ENCODE results near the gene CRTC1.

The CRTC1 gene

DNA sequence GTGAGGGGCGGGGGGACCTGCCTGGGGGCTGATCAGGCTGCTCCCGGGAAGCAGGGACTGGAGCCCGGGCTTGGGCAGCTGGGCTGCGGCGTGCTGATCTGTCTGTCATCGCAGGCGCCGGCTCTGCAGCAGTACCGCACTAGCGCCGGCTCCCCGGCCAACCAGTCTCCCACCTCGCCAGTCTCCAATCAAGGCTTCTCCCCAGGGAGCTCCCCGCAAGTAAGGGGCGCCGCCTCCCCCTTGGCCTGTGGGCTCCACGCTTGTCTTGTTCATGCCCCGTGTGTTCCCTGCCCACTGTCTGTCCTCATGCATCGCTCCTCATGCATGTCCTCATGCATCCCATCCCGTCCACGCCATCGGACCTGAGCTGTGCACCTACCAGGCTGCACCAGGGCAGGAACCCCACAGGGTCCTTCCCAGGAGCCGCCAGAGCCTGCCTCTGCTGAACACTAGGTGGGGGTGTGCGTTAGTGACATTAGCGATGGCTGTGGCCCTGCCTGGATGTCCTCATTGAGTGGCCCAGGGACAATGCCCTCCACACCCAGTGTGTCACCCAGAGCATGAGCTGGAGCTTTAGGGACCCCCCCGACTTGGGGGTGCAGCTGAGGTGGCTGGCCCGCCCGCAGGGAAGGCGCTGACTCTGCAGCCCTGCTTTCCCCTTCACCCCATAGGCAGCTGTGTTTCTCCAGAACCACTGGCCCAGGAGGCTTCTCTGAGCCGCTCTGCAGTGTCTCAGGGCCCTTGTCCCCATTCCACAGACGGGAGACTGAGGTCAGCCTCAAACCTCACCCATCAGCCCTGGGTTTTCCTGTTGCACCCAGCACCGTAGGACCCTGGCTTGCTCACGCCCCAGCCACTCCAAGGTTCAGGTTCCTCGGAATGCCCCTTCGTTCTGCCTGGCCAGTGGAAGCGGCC lies 88.1 kb downstream of the CRTC1 start:
- no peaks in the 10 kb centered on the region for H3K9me3 ChIP-seq (ENCODE audit: control insufficient read depth in 1 of 2, low read length in 2 of 2)
- no peak overlapping the region for H3K4me3 ChIP-seq (ENCODE audit: low read depth in 1 of 2, low read length in 2 of 2)
- H3K27ac ChIP-seq (ENCODE audit: low read length) = no peak overlapping the region
- peaks cover 0 to 22% of the 10 kb centered on the region in 2 donors for H3K36me3 ChIP-seq (ENCODE audit: control insufficient read depth in 1 of 2, insufficient read depth in 2 of 2, low read length in 2 of 2)
- no peaks in the 10 kb centered on the region for H3K27me3 ChIP-seq (ENCODE audit: low read depth, low read length)
- no peaks in the 10 kb centered on the region for H3K4me1 ChIP-seq (ENCODE audit: control insufficient read depth in 1 of 2, insufficient read depth in 2 of 2, low read length in 2 of 2)

GRCh38 chr19:18772620-18773587 lies 89.4 kb downstream of the CRTC1 start:
- Histone ChIP-seq H3K27ac (ENCODE audit: low read length) (no peak overlapping the region), H3K4me1 (ENCODE audit: control insufficient read depth in 1 of 2, insufficient read depth in 2 of 2, low read length in 2 of 2) (no peaks in the 10 kb centered on the region), H3K4me3 (ENCODE audit: low read depth in 1 of 2, low read length in 2 of 2) (no peak overlapping the region), H3K27me3 (ENCODE audit: low read depth, low read length) (no peaks in the 10 kb centered on the region), H3K36me3 (ENCODE audit: control insufficient read depth in 1 of 2, insufficient read depth in 2 of 2, low read length in 2 of 2) (peaks cover 0 to 15% of the 10 kb centered on the region in 2 donors), H3K9me3 (ENCODE audit: control insufficient read depth in 1 of 2, low read length in 2 of 2) (no peaks in the 10 kb centered on the region)

GRCh38 chr19:18773682-18774081 lies 90.2 kb downstream of the CRTC1 start:
- Histone ChIP-seq H3K27ac (ENCODE audit: low read length) (no peak overlapping the region), H3K4me1 (ENCODE audit: control insufficient read depth in 1 of 2, insufficient read depth in 2 of 2, low read length in 2 of 2) (no peaks in the 10 kb centered on the region), H3K4me3 (ENCODE audit: low read depth in 1 of 2, low read length in 2 of 2) (no peak overlapping the region), H3K27me3 (ENCODE audit: low read depth, low read length) (peaks cover 4% of the 10 kb centered on the region), H3K9me3 (ENCODE audit: control insufficient read depth in 1 of 2, low read length in 2 of 2) (no peaks in the 10 kb centered on the region), H3K36me3 (ENCODE audit: control insufficient read depth in 1 of 2, insufficient read depth in 2 of 2, low read length in 2 of 2) (peaks cover 0 to 13% of the 10 kb centered on the region in 2 donors)

- H3K4me1 ChIP-seq (ENCODE audit: control insufficient read depth in 1 of 2, insufficient read depth in 2 of 2, low read length in 2 of 2) = no peaks in the 10 kb centered on the region
- peaks cover 5% of the 10 kb centered on the region for H3K27me3 ChIP-seq (ENCODE audit: low read depth, low read length)
- peaks cover 0 to 9% of the 10 kb centered on the region in 2 donors for H3K36me3 ChIP-seq (ENCODE audit: control insufficient read depth in 1 of 2, insufficient read depth in 2 of 2, low read length in 2 of 2)
- H3K27ac ChIP-seq (ENCODE audit: low read length) = no peak overlapping the region
- H3K4me3 ChIP-seq (ENCODE audit: low read depth in 1 of 2, low read length in 2 of 2) = no peak overlapping the region
- no peaks in the 10 kb centered on the region for H3K9me3 ChIP-seq (ENCODE audit: control insufficient read depth in 1 of 2, low read length in 2 of 2)
Measured at GRCh38 chr19:18774107-18774506, 90.6 kb downstream of the CRTC1 start.

GRCh38 chr19:18774782-18775444 lies 91.4 kb downstream of the CRTC1 start:
- H3K36me3 ChIP-seq (ENCODE audit: control insufficient read depth in 1 of 2, insufficient read depth in 2 of 2, low read length in 2 of 2) = peaks cover 0 to 4% of the 10 kb centered on the region in 2 donors

DNA sequence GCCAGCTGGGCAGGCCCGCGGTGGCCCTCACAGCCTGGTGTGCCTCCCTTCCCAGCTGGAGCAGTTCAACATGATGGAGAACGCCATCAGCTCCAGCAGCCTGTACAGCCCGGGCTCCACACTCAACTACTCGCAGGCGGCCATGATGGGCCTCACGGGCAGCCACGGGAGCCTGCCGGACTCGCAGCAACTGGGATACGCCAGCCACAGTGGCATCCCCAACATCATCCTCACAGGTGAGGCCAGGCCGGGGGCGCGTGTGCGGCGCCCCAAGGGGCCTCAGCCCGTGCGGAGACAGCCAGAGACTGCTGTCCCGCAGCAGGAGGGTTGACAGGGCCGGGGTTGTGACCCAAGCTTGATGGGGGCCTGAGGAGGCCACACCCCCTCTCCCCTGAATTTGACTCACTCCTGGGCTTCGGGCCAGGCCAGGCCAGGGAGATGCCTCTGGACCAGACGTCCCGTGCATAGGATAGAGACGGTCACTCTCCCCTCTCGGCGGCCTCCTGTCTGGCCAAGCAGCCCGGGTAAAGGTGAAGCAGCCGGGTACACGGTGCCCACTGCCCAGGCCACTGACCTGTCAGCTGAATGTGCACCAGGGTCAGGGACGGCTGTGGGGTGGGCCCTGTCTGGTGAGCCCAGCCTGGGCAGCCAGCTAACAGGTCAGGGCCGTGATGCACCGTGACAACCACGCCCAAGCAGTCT lies 92.3 kb downstream of the CRTC1 start:
- Histone ChIP-seq H3K36me3 (ENCODE audit: control insufficient read depth in 1 of 2, insufficient read depth in 2 of 2, low read length in 2 of 2) (peaks cover 0 to 4% of the 10 kb centered on the region in 2 donors), H3K4me3 (ENCODE audit: low read depth in 1 of 2, low read length in 2 of 2) (no peak overlapping the region), H3K27ac (ENCODE audit: low read length) (no peak overlapping the region), H3K9me3 (ENCODE audit: control insufficient read depth in 1 of 2, low read length in 2 of 2) (no peaks in the 10 kb centered on the region), H3K4me1 (ENCODE audit: control insufficient read depth in 1 of 2, insufficient read depth in 2 of 2, low read length in 2 of 2) (no peaks in the 10 kb centered on the region), H3K27me3 (ENCODE audit: low read depth, low read length) (peaks cover 5% of the 10 kb centered on the region)

More at GRCh38 chr19:18774782-18775444, 91.4 kb downstream of the CRTC1 start:
- Histone ChIP-seq H3K27ac (ENCODE audit: low read length) (no peak overlapping the region), H3K4me1 (ENCODE audit: control insufficient read depth in 1 of 2, insufficient read depth in 2 of 2, low read length in 2 of 2) (no peaks in the 10 kb centered on the region), H3K27me3 (ENCODE audit: low read depth, low read length) (peaks cover 5% of the 10 kb centered on the region), H3K4me3 (ENCODE audit: low read depth in 1 of 2, low read length in 2 of 2) (no peak overlapping the region), H3K9me3 (ENCODE audit: control insufficient read depth in 1 of 2, low read length in 2 of 2) (no peaks in the 10 kb centered on the region)

GRCh38 chr19:18776288-18776594 lies 92.8 kb downstream of the CRTC1 start:
- Histone ChIP-seq H3K9me3 (ENCODE audit: control insufficient read depth in 1 of 2, low read length in 2 of 2) (no peaks in the 10 kb centered on the region), H3K4me1 (ENCODE audit: control insufficient read depth in 1 of 2, insufficient read depth in 2 of 2, low read length in 2 of 2) (no peaks in the 10 kb centered on the region), H3K27me3 (ENCODE audit: low read depth, low read length) (peaks cover 5% of the 10 kb centered on the region), H3K27ac (ENCODE audit: low read length) (no peak overlapping the region), H3K4me3 (ENCODE audit: low read depth in 1 of 2, low read length in 2 of 2) (no peak overlapping the region), H3K36me3 (ENCODE audit: control insufficient read depth in 1 of 2, insufficient read depth in 2 of 2, low read length in 2 of 2) (peaks cover 0 to 4% of the 10 kb centered on the region in 2 donors)

DNA sequence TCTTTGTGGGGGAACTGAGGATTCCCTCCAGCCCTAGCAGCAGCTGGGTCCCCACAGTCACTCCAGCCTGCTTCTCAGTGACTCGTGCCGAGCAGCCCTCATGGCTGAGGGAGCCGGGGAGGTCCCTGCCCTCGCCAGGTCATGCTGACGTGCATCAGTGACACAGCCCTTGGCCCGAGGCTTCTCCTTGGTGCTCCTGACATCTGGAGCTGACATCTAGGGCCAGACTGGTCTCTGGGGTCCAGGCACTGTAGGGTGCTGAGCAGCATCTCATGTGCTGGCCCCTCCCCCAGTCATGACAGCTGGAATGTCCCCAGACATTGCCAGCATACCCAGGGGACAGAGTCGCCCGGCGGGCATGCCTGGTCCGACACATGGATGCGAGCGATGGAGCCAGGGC lies 93.3 kb downstream of the CRTC1 start:
- Histone ChIP-seq H3K27me3 (ENCODE audit: low read depth, low read length) (peaks cover 5% of the 10 kb centered on the region), H3K4me1 (ENCODE audit: control insufficient read depth in 1 of 2, insufficient read depth in 2 of 2, low read length in 2 of 2) (no peaks in the 10 kb centered on the region), H3K9me3 (ENCODE audit: control insufficient read depth in 1 of 2, low read length in 2 of 2) (no peaks in the 10 kb centered on the region), H3K4me3 (ENCODE audit: low read depth in 1 of 2, low read length in 2 of 2) (no peak overlapping the region), H3K27ac (ENCODE audit: low read length) (no peak overlapping the region), H3K36me3 (ENCODE audit: control insufficient read depth in 1 of 2, insufficient read depth in 2 of 2, low read length in 2 of 2) (no peaks in the 10 kb centered on the region)

GRCh38 chr19:18777301-18778075 lies 94.0 kb downstream of the CRTC1 start:
- Histone ChIP-seq H3K4me3 (ENCODE audit: low read depth in 1 of 2, low read length in 2 of 2) (no peak overlapping the region), H3K27ac (ENCODE audit: low read length) (no peak overlapping the region), H3K27me3 (ENCODE audit: low read depth, low read length) (peaks cover 5% of the 10 kb centered on the region), H3K36me3 (ENCODE audit: control insufficient read depth in 1 of 2, insufficient read depth in 2 of 2, low read length in 2 of 2) (no peaks in the 10 kb centered on the region), H3K9me3 (ENCODE audit: control insufficient read depth in 1 of 2, low read length in 2 of 2) (no peaks in the 10 kb centered on the region), H3K4me1 (ENCODE audit: control insufficient read depth in 1 of 2, insufficient read depth in 2 of 2, low read length in 2 of 2) (no peaks in the 10 kb centered on the region)

GRCh38 chr19:18778076-18778389 lies 94.6 kb downstream of the CRTC1 start:
- no peaks in the 10 kb centered on the region for H3K36me3 ChIP-seq (ENCODE audit: control insufficient read depth in 1 of 2, insufficient read depth in 2 of 2, low read length in 2 of 2)
- no peak overlapping the region for H3K4me3 ChIP-seq (ENCODE audit: low read depth in 1 of 2, low read length in 2 of 2)
- H3K27me3 ChIP-seq (ENCODE audit: low read depth, low read length) = peaks cover 5% of the 10 kb centered on the region
- no peak overlapping the region for H3K27ac ChIP-seq (ENCODE audit: low read length)
- no peaks in the 10 kb centered on the region for H3K9me3 ChIP-seq (ENCODE audit: control insufficient read depth in 1 of 2, low read length in 2 of 2)
- H3K4me1 ChIP-seq (ENCODE audit: control insufficient read depth in 1 of 2, insufficient read depth in 2 of 2, low read length in 2 of 2) = no peaks in the 10 kb centered on the region
